LNCAP (cell line): Measurements from ENCODE around the gene SLC30A1.

ENCODE experiments used
- TF ChIP-seq, protein P1 (sequence below): fragments of 450-650 bp; IDR thresholded peaks from 2 replicates; pipeline ENCODE4 v1.5.1; 2017; ENCODE audit warnings: mild to moderate bottlenecking

The SLC30A1 gene

DNA sequence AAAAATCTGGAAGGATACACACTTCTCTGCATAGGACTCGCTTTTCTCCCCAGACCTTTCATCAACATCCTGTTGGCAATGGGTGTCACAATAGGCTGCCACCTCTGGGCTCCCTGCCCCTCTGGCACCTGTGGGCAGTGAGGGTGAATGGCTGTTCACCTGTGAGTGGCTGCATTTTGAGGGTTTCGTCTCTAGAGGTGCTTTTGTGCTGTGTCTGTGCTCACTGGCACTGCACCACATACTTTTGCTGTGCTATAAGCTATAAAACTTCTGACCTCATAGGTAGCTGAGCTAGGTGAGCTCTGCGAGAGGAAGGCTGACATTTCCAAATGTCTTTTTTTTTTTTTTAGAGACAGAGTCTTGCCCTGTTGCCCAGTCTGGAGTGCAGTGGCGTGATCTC, 35.9 kb downstream of the SLC30A1 start:
- TF ChIP-seq, protein P1, sequence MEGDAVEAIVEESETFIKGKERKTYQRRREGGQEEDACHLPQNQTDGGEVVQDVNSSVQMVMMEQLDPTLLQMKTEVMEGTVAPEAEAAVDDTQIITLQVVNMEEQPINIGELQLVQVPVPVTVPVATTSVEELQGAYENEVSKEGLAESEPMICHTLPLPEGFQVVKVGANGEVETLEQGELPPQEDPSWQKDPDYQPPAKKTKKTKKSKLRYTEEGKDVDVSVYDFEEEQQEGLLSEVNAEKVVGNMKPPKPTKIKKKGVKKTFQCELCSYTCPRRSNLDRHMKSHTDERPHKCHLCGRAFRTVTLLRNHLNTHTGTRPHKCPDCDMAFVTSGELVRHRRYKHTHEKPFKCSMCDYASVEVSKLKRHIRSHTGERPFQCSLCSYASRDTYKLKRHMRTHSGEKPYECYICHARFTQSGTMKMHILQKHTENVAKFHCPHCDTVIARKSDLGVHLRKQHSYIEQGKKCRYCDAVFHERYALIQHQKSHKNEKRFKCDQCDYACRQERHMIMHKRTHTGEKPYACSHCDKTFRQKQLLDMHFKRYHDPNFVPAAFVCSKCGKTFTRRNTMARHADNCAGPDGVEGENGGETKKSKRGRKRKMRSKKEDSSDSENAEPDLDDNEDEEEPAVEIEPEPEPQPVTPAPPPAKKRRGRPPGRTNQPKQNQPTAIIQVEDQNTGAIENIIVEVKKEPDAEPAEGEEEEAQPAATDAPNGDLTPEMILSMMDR, result no peak

DNA sequence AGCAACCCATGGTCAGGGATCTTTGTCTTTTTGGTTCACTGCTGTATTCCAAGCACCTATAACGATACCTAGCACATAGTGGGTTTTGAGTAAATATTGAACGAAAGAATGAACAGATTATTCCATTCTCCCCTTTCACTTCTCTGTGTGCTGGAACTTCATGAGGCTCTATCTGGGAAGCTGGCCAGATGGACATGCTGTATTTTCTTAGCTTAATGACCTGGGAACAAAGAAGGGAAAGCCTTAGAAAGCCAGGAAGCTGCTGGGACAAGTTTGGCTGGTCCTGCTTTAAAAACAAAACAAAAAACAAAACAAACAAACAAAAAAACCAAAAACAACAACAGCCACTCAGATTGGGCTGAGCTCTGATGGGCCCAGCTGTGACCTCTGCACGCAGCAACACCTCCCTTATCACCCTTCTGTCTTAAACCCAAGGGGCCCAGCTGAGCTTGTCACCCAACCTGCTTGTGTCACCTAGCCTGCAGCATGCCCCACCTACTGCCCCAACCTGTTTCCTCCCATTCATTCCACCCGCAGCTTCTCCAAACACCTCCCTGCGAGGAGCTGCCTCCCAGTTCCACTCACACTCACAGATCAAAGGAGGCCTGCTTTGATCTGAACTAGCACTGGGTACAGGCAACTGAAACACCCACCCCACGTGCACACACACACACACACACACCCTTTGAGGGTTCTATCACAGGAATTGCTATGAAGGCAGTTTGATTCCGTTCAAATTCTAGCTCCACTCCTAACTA, 37.1 kb downstream of the SLC30A1 start:
- TF ChIP-seq, protein P1, result no peak

DNA sequence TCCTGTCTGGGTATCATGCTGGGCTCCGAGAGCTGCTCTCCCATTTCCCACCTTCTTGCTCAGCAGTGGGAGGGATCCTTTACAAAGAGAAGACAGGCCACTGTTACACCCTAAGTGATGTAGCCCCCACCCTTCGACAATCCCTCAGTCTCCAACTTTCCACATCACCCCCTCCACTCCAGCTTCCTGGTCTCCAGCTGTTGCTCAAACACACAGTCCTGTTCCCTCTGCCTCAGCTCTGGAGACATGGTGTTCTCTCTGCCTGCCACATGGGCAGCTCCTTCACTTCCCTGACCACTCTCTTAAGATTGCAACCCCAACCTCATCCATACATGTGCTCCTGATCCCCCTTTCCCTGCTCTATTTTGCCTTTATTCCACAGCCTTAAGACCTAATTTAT, 37.7 kb downstream of the SLC30A1 start:
- TF ChIP-seq, protein P1, result no peak

DNA sequence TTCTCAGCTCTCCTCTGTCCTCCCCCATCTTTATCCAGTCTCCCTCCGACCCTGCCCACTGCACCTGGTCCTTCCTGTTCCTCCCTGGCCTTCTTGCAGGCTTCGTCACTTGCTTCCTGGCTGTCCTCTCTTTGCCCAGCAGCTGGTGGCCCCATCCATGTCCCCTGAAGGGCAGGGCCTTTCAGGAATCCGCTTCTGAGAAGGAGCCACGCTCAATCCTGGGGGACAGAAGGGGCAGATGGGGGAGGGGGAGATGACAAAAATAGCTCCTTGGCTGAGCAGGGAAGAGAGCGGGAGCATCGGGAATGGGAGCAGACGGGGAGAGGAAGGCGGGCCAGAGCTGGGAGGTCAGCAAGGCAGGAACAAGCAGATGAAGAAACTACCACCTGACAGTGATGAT, 40.7 kb downstream of the SLC30A1 start:
- TF ChIP-seq, protein P1, result no peak

DNA sequence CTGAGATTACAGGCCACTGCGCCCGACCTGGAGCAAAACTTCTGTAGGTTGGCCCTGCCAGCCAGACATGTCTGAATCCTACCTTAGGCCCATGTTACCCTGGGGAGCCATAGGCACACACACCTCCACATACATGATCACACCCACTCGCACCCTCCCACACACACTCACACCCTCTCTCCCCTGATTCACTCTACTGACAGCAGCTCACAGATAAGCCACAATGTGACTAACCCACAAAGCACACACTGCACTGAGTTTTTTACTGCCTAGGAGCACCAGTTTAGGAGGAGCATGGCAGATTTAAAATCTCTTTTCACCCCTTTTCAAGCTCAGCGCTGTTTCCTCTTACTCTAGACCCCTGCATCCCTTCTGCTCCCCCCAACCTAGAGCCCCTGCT, 41.7 kb downstream of the SLC30A1 start:
- TF ChIP-seq, protein P1, result no peak

DNA sequence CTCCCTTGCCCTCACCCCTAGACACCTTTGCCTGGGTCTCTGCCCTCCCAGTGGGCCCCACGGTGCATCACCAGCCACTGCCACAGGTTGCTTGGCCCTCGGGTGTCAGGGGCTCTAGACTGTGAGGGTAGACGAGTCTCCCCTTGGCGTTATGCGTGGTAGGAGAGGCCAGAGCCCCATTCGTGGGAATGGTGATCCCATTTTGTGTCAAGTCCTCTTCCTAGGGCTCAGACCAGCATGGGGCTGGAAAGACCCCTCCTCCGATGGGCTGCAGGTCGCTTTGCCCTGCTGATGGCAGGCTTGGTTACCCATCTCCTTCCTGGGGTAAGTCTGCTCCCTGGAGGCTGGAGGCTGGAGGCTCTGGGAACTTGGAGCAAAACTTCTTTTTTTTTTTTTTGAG, 42.4 kb downstream of the SLC30A1 start:
- TF ChIP-seq, protein P1, result no peak

DNA sequence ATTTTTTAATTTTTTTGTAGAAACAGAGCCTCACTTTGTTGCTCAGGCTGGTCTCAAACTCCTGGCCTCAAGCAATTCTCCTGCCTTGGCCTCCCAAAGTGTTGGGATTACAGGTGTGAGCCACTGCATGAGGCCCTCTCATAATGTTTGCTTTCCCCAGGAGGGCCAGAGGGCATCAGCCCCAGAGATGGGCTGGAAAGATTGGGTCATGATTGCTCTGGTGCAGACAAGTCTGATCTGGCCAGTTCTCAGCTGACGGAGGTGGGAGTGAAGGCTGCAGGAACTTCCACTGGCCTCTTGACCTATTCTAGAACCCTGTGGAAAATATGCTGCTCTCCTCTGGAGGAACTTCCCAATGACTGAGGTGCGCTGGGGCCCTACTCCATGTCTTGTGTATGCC, 43.6 kb downstream of the SLC30A1 start:
- TF ChIP-seq, protein P1, result no peak
